ENCODE results near the gene HOXC11. TPM values are rescaled to one million over a fixed set of nuclear protein-coding genes. Genes with fewer than 3 reads are reported as not detected.

The HOXC11 gene
- total and polyA plus RNA-seq, 8 donors: not detected

- H3K27me3 ChIP-seq: peaks cover 7 to 90% (median 24%) of the 10 kb centered on the region in 4 donors
- no peak within 1 kb of the TSS for H3K4me3 ChIP-seq
- ATAC-seq (no peak), FAIRE-seq (no peak), DNase-seq (no peak)
- 4 to 6% methylated on average over 19 to 20 of the region's 20 CpGs for whole genome bisulfite sequencing, 2 donors
- no peaks in the 10 kb centered on the region for H3K9me3 ChIP-seq
- H3K4me1 ChIP-seq: no peaks in the 10 kb centered on the region
- no peaks in the 10 kb centered on the region for H3K36me3 ChIP-seq
- intact Hi-C loops (cut with DNase I): no loop called here
- no peak for TF ChIP-seq CTCF (IDR thresholded peaks at IDR 0.05)
- H3K27ac ChIP-seq: no peak within 1 kb of the TSS
Observed at GRCh38 chr12:53954694-53955035, 18.3 kb upstream of the HOXC11 start, which contains the start of gene HOXC12. Gene HOXC12 (plus strand): TSS chr12:53954903. CDS start chr12:53954930, 27 bp downstream.

- ATAC-seq (peak in 1 of 4 donors; percentile 14), FAIRE-seq (no peak), DNase-seq (no peak)
- Histone ChIP-seq H3K27ac (no peak overlapping the region), H3K36me3 (no peaks in the 10 kb centered on the region), H3K9me3 (no peaks in the 10 kb centered on the region), H3K27me3 (peaks cover 7 to 90% (median 22%) of the 10 kb centered on the region in 4 donors), H3K4me1 (no peaks in the 10 kb centered on the region), H3K4me3 (no peak overlapping the region)
- WGBS, 2 donors: 4 to 6% methylated on average over 71 to 86 of the region's 86 CpGs
- no peak for TF ChIP-seq CTCF (IDR thresholded peaks at IDR 0.05)
- intact Hi-C loops (cut with DNase I): no loop called here
Observed at GRCh38 chr12:53955036-53955775, 17.7 kb upstream of the HOXC11 start.

GRCh38 chr12:53955776-53956250, 17.1 kb upstream of the HOXC11 start:
- no peak overlapping the region for H3K4me3 ChIP-seq
- H3K9me3 ChIP-seq: no peaks in the 10 kb centered on the region
- H3K27me3 ChIP-seq: peaks cover 11 to 88% (median 23%) of the 10 kb centered on the region in 4 donors
- no peaks in the 10 kb centered on the region for H3K36me3 ChIP-seq
- H3K4me1 ChIP-seq: no peaks in the 10 kb centered on the region
- no peak for TF ChIP-seq CTCF (IDR thresholded peaks at IDR 0.05)
- WGBS, 2 donors: 3 to 11% methylated on average over 10 of the region's 10 CpGs
- no peak overlapping the region for H3K27ac ChIP-seq
- intact Hi-C loops (cut with DNase I): no loop called here
- ATAC-seq (no peak), FAIRE-seq (no peak), DNase-seq (no peak)

GRCh38 chr12:53956251-53956887, 16.6 kb upstream of the HOXC11 start:
- DNase-seq: peak in 1 of 6 donors; percentile 30
- no peak for ATAC-seq
- Histone ChIP-seq H3K36me3 (no peaks in the 10 kb centered on the region), H3K9me3 (no peaks in the 10 kb centered on the region), H3K4me1 (no peaks in the 10 kb centered on the region), H3K27me3 (peaks cover 11 to 86% (median 24%) of the 10 kb centered on the region in 4 donors), H3K4me3 (no peak overlapping the region), H3K27ac (no peak overlapping the region)
- FAIRE-seq: no peak
- TF ChIP-seq CTCF (IDR thresholded peaks at IDR 0.05): no peak
- intact Hi-C loops (cut with DNase I): no loop called here
- WGBS, 2 donors: 6% methylated on average over 25 of the region's 25 CpGs

Measured in pancreas (tissue), 10 donors.